Common myeloid progenitor, CD34-positive (primary cell): ENCODE measurements around the gene RUNX2.
A peak's percentile ranks its signal among the peaks of the same experiment; 100 is the strongest.

ENCODE experiments used
- CTCF ChIA-PET: fragments of 350-600 bp; sonication (Branson Sonifier 250); formaldehyde crosslinking; loops from one replicate; lab custom pipeline; 2021; ENCODE audit warnings: antibody characterized with exemption; lab: Charles Lee
- POLR2A ChIA-PET: fragments of 350-600 bp; sonication (Branson Sonifier 250); formaldehyde crosslinking; loops from one replicate; lab custom pipeline; 2021; ENCODE audit warnings: antibody characterized with exemption; lab: Charles Lee
- DNase-seq, 3 donors: peaks; one replicate each; pipeline versions ENCODE4 v3.0.0 to v3.0.0-alpha.2; 2013
- H3K27ac ChIP-seq, 2 experiments: 1 replicate in 1 of 2; 2 replicates in 1 of 2; pipeline ENCODE4 v1.7.0; 2013; ENCODE audit warnings: inconsistent platforms in 2 of 2, low read length in 2 of 2, mild to moderate bottlenecking in 2 of 2, low read depth in 1 of 2, moderate library complexity in 1 of 2; ENCODE audit not compliant: severe bottlenecking in 2 of 2, insufficient read depth in 1 of 2, poor library complexity in 1 of 2
- H3K27me3 ChIP-seq, 5 experiments: replicated peaks in 2 of 5; 1 replicate in 3 of 5; 2 replicates in 2 of 5; pipeline versions ENCODE4 v1.6.1 to v1.7.0; 2013; ENCODE audit warnings: low read length in 4 of 5, mild to moderate bottlenecking in 2 of 5, moderate library complexity in 2 of 5, inconsistent platforms in 1 of 5; ENCODE audit not compliant: insufficient read depth in 5 of 5, control insufficient read depth in 4 of 5
- H3K36me3 ChIP-seq, 4 experiments: 1 replicate in 2 of 4; 2 replicates in 2 of 4; pipeline versions ENCODE4 v1.6.1 to v1.7.0; 2013; ENCODE audit warnings: low read length in 3 of 4, control low read depth in 1 of 4, mild to moderate bottlenecking in 1 of 4; ENCODE audit not compliant: control insufficient read depth in 4 of 4, insufficient read depth in 4 of 4
- H3K4me1 ChIP-seq, 4 experiments: 1 replicate in 3 of 4; 2 replicates in 1 of 4; pipeline versions ENCODE4 v1.6.1 to v1.7.1; 2013; ENCODE audit warnings: low read length in 3 of 4, mild to moderate bottlenecking in 3 of 4, control low read depth in 1 of 4, inconsistent platforms in 1 of 4, moderate library complexity in 1 of 4; ENCODE audit not compliant: control insufficient read depth in 4 of 4, insufficient read depth in 4 of 4; ENCODE audit errors: control extremely low read depth in 1 of 4
- H3K4me3 ChIP-seq, 7 experiments: 1 replicate in 4 of 7; 2 replicates in 3 of 7; pipeline versions ENCODE4 v1.5.1 to v1.7.0; 2013; ENCODE audit warnings: mild to moderate bottlenecking in 7 of 7, low read length in 6 of 7, moderate library complexity in 6 of 7, inconsistent platforms in 2 of 7, low read depth in 2 of 7, control low read depth in 1 of 7; ENCODE audit not compliant: insufficient read depth in 4 of 7, control insufficient read depth in 1 of 7; ENCODE audit errors: extremely low read depth in 1 of 7
- H3K9me3 ChIP-seq, 5 experiments: 1 replicate in 4 of 5; 2 replicates in 1 of 5; pipeline versions ENCODE4 v1.6.1 to v1.7.1; 2013; ENCODE audit warnings: low read length in 4 of 5, mild to moderate bottlenecking in 2 of 5, inconsistent platforms in 1 of 5, low read depth in 1 of 5, moderate library complexity in 1 of 5; ENCODE audit not compliant: control insufficient read depth in 4 of 5, insufficient read depth in 2 of 5; ENCODE audit errors: control extremely low read depth in 1 of 5
- WGBS: methylation state at CpG from one replicate; pipeline ENCODE4 v1.1.5; 2013; ENCODE audit not compliant: insufficient coverage; 5-methylcytosine and 5-hydroxymethylcytosine counted together

RUNX2 gene

DNA sequence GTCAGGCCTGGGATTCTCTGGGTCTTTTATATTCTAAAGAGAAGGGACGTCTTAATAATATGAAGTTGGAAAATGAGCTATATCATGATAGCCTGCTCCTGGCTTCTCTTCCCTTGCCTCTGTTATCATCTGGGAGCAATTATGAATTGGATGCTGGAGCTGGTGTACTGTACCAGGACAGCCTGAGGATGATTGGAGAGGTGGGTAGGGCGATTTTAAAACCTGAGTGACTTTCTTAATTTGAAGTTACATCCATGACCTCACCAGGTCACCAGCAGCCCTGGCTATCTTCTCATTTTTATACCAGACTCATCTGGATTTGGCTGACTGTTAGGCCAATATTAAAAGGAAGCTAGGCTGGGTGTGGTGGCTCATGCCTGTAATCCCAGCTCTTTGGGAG, 369.9 kb downstream of the RUNX2 start:
- peaks cover 0 to 1% (median 0%) of the 10 kb centered on the region in 5 experiments for H3K9me3 ChIP-seq
- no peak for DNase-seq
- POLR2A ChIA-PET = no interaction called here
- peaks cover 0 to 11% (median 3%) of the 10 kb centered on the region in 4 experiments for H3K4me1 ChIP-seq
- no peaks in the 10 kb centered on the region for H3K36me3 ChIP-seq
- WGBS = 100% methylated on average over 1 of the region's 2 CpGs
- H3K27ac ChIP-seq = no peak overlapping the region
- no peak overlapping the region for H3K4me3 ChIP-seq
- no peaks in the 10 kb centered on the region for H3K27me3 ChIP-seq
- CTCF ChIA-PET = interaction anchor here (0.7 to 1.5 kb wide), 3 partner anchors 17 to 1042 kb away, joined by 3 to 6 read pairs (median 5); no protein-coding TSS in a partner anchor

DNA sequence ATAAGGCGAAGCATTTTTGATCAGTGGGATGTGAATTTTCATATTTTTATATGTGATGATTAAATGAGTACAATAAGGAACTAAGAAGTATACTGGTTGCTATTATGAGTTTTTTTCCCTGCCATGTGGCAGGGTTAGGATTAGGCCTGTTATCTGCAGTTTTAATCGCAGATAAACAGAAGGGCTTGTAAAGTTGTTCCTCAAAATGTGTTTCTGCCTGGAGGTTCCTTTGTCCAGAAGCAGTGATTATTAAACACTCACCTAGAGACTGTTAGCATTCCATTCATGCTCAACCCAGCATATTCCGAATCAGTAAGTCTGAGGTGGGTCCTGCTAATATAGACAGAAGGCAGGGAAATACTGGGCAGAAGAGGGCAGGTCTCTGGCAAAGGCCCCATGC, 371.5 kb downstream of the RUNX2 start:
- Histone ChIP-seq H3K9me3 (no peaks in the 10 kb centered on the region), H3K27me3 (no peaks in the 10 kb centered on the region), H3K4me1 (peaks cover 0 to 12% (median 6%) of the 10 kb centered on the region in 4 experiments), H3K4me3 (no peak overlapping the region), H3K36me3 (no peaks in the 10 kb centered on the region), H3K27ac (no peak overlapping the region)
- WGBS = 50% methylated on average over 3 of the region's 3 CpGs
- CTCF ChIA-PET = no interaction called here
- DNase-seq = peak; percentile 37 to 78 (median 71)
- POLR2A ChIA-PET = no interaction called here

DNA sequence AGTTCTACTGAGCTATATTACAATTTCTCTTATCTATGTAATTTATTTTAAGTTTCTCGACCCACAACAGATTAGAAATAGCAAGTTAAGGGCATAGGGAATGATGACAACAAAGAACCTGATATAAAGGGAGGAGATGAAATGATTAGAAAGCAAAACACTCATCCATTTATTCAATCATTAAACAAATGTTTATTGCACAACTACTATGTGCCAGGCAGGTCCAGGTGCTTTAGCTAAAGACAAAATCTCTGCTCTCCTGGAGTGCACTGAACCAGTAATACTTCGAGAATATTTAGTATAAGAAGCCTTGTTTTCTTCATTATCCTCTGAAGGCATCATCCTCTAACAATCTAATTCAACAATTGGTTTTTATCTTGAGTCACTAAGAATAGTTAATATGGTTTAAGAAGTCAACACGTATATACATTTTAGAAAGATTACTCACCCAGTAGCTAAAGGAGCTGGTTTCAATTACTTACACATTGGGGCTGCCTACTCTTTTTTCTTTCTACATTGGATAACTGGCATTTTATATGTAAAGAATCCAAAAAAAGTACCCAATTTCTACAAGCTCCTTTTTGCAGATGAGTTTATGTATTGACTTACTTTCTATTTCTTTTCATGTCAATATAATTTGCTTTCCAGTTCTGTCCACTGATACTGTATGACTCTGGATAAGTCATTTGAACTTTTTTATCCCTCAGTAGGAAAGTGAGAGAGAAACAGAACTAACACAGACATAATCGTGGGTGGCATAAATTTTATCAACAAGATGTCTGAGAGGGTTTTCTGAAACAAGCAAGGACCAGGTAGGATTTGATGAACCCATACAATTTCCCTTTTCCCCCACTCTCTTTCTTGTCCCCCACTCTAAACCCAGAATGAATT, 375.0 kb downstream of the RUNX2 start:
- ChIA-PET POLR2A (interaction anchor here (0.7 kb wide), 1 partner anchor 220 kb away, joined by 3 read pairs; no protein-coding TSS in a partner anchor), CTCF (interaction anchor here (0.6 to 4.3 kb wide), 5 partner anchors 9 to 283 kb away, joined by 3 to 18 read pairs (median 3); no protein-coding TSS in a partner anchor)
- WGBS = no CpG with 5 or more reads among the region's 4 CpGs
- no peak for DNase-seq
- Histone ChIP-seq H3K4me3 (no peak overlapping the region), H3K27me3 (no peaks in the 10 kb centered on the region), H3K9me3 (no peaks in the 10 kb centered on the region), H3K36me3 (no peaks in the 10 kb centered on the region), H3K27ac (no peak overlapping the region), H3K4me1 (peaks cover 0 to 17% (median 6%) of the 10 kb centered on the region in 4 experiments)

DNA sequence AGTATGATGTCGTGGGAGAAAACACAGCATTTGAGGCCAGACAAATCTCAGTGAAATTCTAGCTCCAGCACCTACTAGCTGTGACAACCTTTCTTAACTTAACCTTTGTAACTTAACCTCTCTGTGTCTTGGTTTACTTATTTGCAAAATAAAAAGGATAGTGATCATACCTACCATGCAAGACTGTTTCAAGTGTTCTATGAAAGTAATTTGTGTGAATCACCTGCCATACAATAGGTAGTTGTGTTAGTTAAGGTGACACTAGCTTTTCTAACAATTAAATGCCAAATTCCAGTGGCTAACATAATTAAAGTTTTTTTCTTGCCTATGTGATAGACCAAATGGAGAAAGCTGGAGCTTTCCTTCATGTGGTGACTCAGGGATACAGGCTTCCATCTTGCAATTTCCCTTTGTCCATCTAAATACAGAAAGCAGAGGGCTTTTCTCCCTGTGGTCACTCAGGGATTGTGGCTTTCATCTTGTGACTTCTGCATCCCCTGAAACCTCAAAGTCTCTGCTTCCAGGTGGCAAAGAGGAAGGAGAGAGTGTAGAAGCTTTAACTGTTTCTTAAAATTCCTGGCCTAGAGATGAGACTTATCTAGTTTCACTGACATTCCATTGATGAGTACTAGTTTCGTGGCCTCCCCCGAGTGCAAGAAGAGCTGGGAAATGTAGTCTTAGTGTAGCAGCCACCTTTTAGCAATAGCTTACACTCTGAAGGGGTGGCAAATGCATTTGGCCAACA, 376.1 kb downstream of the RUNX2 start:
- 95% methylated on average over 2 of the region's 3 CpGs for WGBS
- Histone ChIP-seq H3K36me3 (no peaks in the 10 kb centered on the region), H3K27me3 (no peaks in the 10 kb centered on the region), H3K4me1 (peaks cover 0 to 17% (median 4%) of the 10 kb centered on the region in 4 experiments), H3K9me3 (no peaks in the 10 kb centered on the region), H3K4me3 (no peak overlapping the region), H3K27ac (no peak overlapping the region)
- DNase-seq = peak in 1 of 3 donors; percentile 21
- CTCF ChIA-PET = interaction anchor here (1.2 to 4.3 kb wide), 3 partner anchors 10 to 27 kb away, joined by 4 to 18 read pairs (median 7); no protein-coding TSS in a partner anchor
- POLR2A ChIA-PET = no interaction called here

DNA sequence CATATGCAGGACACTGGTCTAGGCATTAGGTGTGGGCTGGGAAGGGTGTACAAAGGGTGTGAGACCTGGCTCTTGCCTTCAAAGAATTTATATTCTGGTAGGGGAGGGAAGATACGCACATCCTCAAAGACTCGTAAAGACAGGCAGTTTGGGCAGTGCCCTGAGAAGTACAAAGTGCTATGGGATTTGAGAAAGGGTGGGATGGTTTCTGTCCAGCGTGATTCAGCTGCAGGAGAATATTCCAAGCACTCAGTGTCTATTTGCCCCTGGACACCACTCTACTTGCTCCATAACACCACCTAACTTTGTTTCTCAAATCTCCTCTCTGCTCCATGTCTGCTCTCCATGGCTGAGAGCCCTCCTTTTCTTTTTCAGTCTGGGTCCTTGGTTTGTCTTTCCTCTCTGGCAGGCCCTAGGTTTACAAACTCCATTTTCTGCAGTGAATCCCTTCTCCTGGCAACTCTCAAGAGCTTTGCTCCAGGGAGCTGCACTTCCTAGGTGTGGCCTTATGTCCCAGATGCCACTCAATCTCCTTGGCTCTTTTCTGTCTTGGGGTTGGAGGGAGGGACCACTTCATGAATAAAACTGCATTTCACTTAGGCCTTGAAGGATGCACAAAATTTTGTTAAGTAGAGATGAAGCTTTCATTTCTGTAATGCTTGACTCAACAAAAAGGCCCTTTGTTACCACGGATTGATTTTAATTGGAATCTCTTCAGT, 377.2 kb downstream of the RUNX2 start:
- ChIA-PET CTCF (interaction anchor here (1.2 to 4.3 kb wide), 2 partner anchors 9 to 15 kb away, joined by 4 to 18 read pairs; no protein-coding TSS in a partner anchor), POLR2A (no interaction called here)
- H3K4me1 ChIP-seq = peaks cover 0 to 13% (median 0%) of the 10 kb centered on the region in 4 experiments

DNA sequence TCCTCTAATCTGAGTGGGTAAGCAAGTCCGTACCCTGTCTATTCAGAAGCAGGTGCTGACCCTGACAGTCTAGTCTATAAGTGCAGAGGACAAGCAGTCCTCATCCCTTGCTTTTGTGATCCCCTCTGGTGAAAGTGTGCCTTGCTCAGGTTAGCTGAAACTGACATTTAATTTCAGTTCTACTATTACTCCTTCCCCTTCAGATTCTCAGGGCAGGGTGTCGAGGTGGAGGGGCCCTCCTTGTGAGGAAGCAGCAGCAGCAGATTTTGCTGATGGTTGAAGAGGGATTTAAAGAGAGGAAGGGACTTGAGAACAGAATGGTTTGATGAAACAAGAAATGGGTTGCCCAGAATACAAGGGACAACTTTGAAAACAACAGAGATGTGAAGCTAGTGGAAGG, 378.2 kb downstream of the RUNX2 start:
- peaks cover 0 to 18% (median 0%) of the 10 kb centered on the region in 4 experiments for H3K4me1 ChIP-seq
- no peak for DNase-seq
- ChIA-PET CTCF (interaction anchor here (0.9 kb wide), 1 partner anchor 1078 kb away, joined by 3 read pairs; no protein-coding TSS in a partner anchor), POLR2A (no interaction called here)
- no peaks in the 10 kb centered on the region for H3K36me3 ChIP-seq
- 100% methylated on average over 1 of the region's 2 CpGs for WGBS
- no peak overlapping the region for H3K27ac ChIP-seq
- no peak overlapping the region for H3K4me3 ChIP-seq
- no peaks in the 10 kb centered on the region for H3K9me3 ChIP-seq
- no peaks in the 10 kb centered on the region for H3K27me3 ChIP-seq

More for the DNA sequence above, 377.2 kb downstream of the RUNX2 start:
- H3K27ac ChIP-seq = no peak overlapping the region
- no peak overlapping the region for H3K4me3 ChIP-seq
- no peaks in the 10 kb centered on the region for H3K27me3 ChIP-seq
- WGBS = 100% methylated on average over 4 of the region's 4 CpGs
- DNase-seq = no peak
- H3K36me3 ChIP-seq = no peaks in the 10 kb centered on the region
- no peaks in the 10 kb centered on the region for H3K9me3 ChIP-seq
